T-helper 22 cell (primary cell): ENCODE data around the gene PCCA.
"Not testable (repeated sequence)": the region's sequence is repeated elsewhere in the genome, so short reads cannot be mapped to it uniquely, and the experiment has no call there.

Experiments
- DNase-seq: peaks from one replicate; pipeline ENCODE4 v3.0.0-alpha.2; 2020; ENCODE audit warnings: low read depth

The PCCA gene

DNA sequence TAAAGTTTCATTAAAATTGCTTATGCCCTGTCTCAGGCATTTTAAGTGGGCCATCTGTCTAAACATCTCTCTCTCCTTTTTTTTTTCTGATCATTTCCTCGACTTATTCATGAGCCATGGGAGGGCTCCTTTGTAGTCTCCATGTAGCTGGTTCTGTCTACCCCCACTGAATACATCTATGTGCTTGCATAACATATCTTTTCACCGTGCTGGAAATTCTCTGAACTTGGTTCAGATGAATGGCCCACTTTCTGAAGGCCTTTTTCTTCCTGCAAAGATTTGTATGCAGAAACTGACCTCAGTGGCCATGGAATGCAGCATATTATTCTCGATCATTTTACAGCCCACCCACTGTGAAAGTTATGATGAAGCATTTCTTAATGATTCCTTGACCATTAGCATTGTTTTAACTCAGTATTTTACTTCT is 274.4 kb downstream of the PCCA start:
- no peak for DNase-seq

DNA sequence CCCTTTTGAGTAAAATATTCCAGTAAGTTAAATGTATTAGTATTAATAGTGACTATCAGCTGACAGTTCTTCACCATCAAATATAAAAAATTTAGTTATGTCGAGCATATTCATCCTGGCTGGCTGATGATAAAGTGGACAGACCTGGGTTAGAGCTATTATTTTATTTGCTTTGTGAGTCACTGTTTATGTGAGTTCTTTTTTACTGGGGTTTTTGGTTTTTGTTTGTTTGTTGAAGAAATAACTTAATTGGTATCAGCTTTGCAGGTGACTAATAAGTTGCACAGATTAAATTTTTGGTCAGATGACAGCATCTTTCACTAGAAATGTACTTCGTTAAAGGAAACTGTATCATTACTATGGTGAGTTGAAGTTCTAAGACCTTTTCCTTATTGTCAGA is 275.0 kb downstream of the PCCA start:
- no peak for DNase-seq

DNA sequence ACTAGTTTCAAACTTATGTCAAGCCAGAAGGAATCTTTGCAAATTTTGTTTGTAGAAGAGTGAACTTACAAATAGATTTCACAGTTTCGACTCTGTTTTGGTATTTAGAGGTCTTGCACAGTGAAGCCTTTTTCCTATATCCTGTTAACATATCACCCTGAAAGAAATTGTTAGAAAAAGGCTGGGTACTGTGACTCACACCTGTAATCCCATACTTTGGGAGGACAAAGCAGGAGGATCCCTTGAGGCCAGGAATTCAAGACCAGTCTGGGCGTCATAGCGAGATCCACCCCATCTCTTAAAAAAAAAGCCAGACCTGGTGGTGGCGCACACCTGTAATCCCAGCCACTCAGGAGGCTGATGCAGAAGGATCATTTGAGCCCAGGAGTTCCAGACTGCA is 275.7 kb downstream of the PCCA start:
- no peak for DNase-seq

DNA sequence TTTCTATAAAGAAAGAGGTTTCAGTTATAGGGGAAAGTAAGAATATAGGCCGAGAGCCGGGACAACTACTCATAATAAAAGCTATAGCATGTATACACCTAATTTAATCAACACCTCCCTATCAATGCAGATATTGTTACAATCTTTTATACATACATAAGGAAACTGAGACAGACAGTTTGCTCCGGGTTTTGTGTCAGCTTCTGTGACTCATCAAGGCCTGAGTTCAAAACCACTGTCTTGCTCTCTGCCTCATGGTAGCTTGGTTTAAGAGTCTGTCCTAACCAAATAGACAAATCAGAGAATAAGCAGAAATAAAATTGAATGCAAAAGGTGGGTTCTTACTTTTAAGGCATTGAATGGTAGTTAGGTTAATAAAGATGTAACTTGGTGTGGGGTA is 276.8 kb downstream of the PCCA start:
- DNase-seq, result no peak

- DNase-seq, result no peak
These were observed 289.6 kb downstream of the PCCA start for GRCh38 chr13:100378533-100378932.

DNA sequence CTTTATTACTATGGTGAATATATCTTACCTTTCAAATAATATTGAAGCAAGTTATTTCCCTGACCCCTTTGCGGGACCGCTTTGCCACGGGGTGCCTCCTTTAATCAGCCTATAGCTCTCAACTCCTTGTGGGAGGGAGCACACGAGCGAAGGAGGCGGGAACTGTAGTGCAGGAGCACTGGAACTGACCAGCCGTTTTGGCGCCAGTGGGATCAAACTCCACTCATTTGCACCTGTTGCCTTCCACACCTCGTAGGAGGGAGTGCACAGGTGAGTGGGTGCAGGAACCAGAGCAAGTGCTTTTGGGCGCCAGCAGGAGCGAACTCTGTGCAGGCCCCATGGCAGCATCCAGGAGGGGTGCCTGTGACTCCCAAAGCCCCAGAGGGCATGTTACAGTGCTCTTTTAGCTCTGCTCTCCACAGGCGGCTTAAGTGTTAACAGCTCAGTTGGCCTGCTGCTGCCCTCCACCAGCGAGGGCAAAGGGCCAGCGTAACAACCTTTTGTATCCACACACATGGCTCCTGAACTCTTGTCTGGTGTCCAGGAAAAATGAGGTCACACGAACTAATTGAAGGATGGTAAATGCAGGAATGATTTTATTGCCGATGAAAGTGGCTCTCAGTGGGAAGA is 292.8 kb downstream of the PCCA start:
- DNase-seq, result no peak

- no peak for DNase-seq
These were observed 293.9 kb downstream of the PCCA start for GRCh38 chr13:100382785-100383184.

- no peak for DNase-seq
These were observed 298.5 kb downstream of the PCCA start for GRCh38 chr13:100387416-100387815.

DNA sequence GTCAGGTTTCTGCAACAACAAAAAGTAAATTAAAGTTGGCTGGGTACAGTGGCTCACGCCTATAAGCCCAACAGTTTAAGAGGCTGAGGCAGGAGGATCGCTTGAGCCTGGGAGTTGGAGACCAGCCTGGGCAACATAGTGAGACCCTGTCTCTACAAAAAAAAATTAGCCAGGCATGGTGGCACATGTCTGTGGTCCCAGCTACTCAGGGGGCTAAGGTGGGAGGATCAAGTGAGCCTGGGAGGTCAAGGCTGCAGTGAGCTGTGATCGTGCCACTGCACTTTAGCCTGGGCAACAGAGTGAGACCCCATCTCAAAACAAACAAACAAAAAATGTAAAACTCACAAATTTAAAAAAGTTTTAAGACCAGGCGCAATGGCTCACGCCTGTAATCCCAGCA is 299.3 kb downstream of the PCCA start:
- DNase-seq, result not testable (repeated sequence)

DNA sequence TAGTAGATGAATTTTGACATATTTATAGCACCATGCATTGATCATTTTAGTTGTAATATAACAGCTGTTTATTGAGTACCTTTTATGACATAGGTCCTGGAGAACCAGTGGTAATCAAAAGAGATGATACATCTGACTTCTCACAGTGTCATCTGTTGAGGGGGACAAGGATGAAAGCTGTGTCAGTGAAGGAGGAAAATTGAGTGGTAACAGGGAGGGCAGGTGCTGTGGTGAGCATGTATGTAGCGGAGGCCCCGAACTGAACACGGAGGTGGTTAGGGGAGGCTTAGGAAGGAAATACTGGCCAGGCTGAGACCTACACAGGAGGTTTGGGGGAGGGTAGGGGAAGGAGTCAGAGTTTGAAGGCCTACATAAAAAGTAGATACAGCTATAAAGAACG is 300.0 kb downstream of the PCCA start:
- DNase-seq, result no peak

DNA sequence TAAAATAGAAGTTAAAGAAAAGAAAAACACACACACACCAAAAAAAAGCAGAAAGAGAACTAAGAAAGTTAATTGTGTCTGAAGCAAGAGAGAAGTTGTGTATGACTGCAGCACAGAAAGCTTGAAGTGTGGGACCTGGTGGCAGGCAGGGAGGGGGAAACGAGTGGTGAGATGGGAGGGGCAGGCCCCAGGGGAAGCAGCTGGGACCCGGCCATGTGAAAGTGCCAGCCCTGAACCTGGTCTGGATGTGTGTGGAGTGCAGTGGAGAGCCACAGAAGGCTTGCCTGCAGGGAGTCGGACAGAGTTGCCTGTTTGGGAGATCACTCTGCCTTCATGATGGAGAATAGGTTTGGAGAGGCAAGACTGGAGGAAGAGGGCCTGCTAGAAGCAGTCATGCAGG is 300.7 kb downstream of the PCCA start:
- DNase-seq, result no peak

- peak; percentile 4 for DNase-seq
These were observed 304.1 kb downstream of the PCCA start for GRCh38 chr13:100392709-100393630.

- DNase-seq, result no peak
These were observed 305.3 kb downstream of the PCCA start for GRCh38 chr13:100394005-100394695.

GRCh38 chr13:100395698-100396373 is 306.9 kb downstream of the PCCA start:
- no peak for DNase-seq

DNA sequence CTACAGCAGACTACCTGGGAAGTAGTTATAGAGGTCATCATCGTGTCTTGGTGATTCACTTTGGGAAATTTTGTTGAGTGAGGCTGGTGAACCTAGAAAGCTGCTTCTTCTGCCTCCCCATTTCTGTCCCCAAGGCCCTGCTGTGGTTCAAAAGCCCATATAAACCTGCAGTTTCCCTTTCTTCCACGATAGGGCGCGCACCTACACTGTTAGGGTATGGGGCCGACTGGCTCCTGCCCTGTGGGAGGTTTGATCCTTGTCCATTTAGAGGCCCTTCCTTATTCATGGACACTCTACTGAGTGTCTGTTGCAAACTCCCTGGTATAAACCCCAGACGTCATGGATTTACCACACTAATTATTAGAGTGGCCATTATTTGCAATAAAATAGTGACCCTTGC is 307.9 kb downstream of the PCCA start:
- DNase-seq, result no peak

DNA sequence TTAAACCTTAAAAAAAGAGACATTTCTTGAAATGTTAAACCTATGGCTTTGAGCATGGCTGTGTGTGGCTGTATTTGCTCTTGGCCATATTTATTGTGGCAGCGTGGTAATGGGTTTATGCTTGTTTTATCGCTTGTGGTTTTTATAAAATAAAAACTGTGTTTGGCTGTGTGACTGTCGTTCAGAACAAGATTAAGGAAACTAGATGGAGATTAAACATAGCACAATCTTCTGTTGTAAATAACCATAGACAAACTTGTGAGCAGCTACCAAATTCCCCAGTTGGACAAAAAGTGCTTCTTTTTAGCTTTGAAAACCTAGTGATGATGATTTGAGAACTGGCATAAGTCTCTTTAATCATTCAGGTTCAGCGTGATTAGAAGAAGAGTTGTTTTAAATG is 308.7 kb downstream of the PCCA start:
- no peak for DNase-seq

DNA sequence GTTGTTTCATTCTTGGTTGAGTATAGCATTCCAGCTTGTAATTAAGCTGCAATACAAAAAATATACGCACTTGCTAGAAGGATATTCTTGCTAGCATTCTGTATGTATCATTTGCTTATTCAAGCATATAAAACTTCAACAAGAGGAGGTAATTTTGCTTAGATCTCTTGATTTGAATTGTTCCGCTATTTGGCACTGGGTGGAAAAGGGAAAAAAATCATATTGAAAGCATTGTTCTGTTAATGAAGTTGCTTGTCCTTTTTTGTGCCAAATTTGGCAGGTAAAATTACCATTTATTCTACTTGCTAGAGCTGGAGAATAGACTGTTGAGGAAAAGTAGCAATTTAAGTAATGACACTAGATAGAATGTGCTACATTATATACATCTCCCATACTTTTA is 309.5 kb downstream of the PCCA start:
- no peak for DNase-seq

DNA sequence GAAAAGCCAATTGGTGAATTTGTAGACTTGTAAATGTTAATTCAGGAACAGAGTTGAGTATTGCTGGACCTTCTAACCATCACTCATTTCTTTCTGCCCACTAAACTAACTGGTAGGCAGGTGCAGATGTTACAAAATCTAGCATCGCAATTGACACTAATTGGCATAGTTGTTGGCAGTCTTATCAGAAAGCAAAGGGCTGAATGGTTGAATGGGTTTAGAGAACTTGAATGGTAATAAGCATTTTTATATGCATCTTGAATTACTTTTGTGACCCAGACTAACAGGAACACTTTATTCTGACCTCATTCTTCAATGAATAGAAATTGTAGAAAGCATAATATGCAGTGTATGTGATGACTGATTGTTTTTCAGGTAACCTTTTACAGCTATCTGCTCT is 310.6 kb downstream of the PCCA start:
- DNase-seq, result no peak

DNA sequence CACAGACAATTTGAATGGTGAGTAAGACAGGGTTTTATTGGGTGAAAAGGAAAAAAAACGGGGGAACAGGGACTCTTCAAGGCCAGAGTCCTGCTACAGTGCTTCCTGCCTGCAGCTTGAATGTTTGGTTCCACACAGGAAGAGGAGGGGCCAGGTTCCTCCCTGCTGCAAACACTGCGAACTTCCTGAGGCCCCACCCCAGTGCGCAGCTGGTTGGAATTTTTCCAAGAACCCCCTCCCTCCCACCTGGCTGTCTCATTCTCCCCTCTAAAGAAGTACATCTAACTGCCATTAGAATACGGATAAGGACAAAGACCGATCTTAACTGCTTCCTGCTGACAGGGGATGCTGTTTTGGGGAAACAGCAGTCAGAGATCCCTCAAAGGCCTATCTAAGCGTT is 314.8 kb downstream of the PCCA start:
- no peak for DNase-seq

GRCh38 chr13:100409132-100409531 is 320.2 kb downstream of the PCCA start:
- no peak for DNase-seq

GRCh38 chr13:100423375-100423774 is 334.5 kb downstream of the PCCA start:
- DNase-seq, result no peak

GRCh38 chr13:100428986-100429385 is 340.1 kb downstream of the PCCA start:
- DNase-seq, result no peak
